Stimulated activated CD8-positive, alpha-beta memory T cell treated with anti-CD3 and anti-CD28 coated beads, Interleukin-12 subunit alpha, Interleukin-12 subunit beta, amount 100 ng/mL, for 24 hours (primary cell): Measurements from ENCODE around the gene RALGPS1.

Experiments used
- DNase-seq: peaks from one replicate; pipeline ENCODE4 v3.0.0-alpha.2; 2020; ENCODE audit errors: extremely low read depth

RALGPS1 gene

DNA sequence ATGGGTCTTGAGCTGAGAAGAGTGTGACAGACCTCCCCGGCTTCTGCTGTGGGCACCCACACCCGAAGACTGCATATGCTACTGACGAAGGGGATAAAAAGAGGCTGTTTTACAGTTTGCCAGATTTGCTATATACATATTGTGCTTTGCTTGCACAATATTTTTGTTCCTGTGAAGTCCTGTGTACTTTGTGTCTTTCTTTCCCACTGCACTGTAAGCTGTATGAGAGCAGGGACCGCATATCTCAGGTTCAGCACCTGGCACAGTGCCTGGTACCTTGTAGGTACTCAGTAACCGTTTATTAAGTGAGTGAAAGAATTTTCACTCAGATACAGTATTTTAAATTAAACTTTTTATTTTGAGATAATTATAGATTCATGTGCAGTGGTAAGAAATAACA is 341.7 kb downstream of the RALGPS1 start:
- no peak for DNase-seq

DNA sequence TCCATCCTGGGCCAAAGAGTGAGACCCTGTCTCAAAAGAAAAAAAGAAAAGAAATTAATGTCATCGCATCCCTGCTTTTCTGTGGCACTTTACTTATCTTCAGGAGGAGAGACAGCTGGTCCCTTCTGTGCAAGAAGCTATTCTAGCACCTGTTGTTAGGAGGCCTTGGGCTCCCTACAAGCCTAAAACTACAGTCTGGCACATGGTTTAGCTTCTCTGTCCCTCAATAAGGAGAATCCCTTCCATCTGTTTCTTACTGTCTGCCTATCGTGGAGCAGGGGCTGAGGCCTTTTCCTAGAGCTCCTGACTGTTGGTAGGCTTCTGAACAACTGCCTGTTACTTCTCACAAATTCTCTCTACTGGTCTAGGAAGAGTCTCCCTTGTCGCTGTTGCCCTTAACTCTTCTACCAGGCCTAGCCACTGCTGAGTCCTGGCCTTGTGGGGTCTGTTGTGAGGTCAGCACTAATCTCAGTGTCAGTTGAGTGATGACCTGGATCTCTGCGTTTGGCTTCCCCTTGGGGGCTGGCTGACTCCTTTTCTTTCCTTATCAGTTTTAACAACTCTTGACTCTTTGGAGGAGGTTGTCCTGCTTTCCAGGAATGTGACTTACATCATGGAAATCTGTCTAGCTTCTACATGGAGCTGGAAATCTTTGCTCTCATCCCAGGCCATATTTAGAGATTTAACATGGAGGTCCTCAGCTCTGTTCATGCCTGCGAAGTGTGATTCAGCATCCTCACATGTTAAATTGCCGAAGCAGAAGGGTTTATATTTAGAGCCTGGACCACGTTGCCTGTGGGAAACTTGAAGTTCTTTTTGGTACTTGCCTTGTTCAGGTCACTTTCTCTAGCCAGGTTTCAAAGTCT is 344.3 kb downstream of the RALGPS1 start:
- no peak for DNase-seq

DNA sequence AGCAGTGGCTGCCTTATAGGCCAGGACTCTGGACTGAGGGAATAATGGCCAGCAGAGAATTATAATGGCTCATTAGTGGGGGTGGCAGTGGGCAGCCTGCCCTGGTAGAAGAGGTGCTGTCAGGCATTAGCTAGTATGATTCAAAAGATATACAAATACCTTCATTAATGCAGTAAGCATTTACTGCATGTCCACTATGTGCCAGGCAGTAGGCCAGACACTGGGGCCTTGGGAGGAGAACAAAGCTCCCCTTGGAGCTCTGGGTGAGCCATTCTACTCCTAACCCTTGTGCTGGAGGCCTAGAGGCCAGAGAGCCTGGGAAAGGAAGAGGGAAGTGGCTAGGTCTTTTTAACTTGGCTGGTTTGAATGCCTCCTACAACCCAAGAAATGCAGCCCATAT is 348.0 kb downstream of the RALGPS1 start:
- DNase-seq: no peak

DNA sequence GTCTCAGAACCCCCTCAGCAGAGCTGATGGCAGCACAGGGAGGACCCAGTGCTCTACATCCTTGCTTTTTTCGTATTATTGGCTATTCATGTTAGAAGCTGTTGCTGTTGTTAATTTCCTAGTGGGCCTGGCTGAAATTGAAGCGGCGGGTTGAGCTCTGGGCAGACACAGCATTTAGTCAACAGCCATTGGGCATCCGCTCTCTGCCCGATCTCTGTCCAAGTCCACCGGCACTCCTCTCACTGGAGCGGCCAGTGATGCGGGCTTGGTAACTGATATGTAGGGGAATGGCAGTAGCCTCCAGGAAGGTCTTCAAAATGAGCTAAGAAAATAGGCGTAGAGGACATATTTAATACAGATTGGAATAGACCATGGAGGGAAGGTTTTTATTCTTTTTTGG is 348.7 kb downstream of the RALGPS1 start:
- no peak for DNase-seq

DNA sequence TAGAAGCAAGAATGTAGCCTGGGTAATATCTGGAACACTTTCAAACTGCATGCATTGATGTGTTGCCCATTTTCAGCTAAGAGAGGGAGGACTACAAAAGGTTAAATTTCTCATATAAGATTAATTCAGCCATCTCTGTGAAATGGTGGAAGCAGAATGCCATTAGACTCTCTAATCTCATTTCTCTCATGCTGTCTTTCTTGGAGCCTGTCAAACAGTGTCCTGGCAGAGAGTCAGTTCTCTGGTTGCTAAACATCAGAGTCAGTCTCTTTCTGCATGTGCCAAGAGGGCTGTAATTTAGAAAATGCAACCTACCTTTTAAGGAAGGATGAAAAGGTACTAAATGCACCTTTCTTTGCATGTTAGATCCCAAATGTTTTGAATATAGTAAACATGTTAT is 349.1 kb downstream of the RALGPS1 start:
- DNase-seq: no peak

DNA sequence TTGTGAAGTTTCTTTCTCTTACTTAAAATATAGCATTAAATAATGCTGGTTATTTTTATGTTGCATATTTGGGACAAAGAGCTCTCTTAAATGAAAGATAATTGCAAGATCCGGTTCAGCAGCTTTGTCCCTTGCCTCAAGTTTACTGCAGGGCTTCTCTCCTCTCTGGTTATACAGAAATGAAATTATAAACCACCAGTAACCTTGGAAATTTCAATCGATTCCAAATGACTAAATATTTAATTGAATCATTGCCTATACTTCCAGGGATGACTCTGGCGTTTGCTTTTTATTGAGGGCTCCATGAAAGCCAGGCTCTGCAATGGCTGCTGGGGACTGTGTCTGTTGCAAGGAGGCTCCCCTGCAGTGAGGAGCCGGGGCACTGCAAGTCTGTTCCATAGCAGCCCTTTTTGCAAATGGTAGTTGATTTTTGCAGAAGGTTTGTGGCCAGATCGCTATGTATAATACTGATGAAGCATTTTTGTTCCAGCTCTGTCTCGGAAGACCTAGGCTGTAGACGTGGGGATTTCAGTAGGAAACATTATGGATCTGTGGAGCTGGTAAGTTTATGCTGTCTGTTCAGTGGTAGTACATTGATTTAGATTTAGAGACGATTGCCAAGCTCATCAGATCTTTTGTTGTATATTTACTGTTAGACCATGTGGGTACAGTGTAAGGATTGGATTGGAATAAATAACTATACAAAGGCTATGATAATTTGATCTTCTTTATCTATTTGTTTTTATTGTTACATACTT is 350.1 kb downstream of the RALGPS1 start, which contains the start of gene GARNL3:
TSS of gene GARNL3 (plus strand) at position 313 of the 758 bp plus-strand sequence. CDS start at position 417, 104 bp downstream.
- DNase-seq: no peak

DNA sequence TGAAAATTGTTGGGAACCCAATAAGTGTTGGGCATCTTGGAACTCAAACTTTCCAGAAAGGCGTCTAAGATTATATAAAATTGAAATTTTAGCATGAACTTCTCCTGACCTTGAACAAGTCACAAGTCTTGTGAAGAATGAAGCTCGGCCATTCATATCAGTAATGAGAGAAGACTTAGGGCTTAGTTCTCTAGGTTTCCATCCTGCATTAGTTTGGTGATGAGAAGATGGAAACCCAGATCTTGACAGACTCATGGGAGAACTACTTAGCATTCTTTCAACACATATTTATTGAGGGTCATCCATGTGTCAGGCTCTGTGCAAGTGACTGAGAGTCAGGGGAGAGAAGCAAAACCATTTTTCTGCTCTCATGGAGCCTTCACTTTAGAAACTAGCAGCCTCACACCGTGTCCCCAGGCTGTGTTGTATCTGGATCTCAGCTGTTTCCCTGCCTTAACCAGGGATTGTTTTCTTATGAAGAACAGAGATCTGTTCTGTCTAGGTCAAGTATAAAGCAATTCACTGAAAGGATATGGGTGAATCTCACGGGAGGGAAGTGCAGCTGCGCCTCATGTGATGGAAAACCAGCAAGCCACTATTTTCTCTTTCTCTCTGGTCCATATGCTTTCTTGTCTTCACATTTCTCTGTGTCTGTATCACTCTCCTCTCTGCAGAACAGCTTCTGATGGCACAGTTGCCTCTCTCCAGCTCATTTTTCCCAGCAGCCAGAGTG is 353.4 kb downstream of the RALGPS1 start:
- no peak for DNase-seq

DNA sequence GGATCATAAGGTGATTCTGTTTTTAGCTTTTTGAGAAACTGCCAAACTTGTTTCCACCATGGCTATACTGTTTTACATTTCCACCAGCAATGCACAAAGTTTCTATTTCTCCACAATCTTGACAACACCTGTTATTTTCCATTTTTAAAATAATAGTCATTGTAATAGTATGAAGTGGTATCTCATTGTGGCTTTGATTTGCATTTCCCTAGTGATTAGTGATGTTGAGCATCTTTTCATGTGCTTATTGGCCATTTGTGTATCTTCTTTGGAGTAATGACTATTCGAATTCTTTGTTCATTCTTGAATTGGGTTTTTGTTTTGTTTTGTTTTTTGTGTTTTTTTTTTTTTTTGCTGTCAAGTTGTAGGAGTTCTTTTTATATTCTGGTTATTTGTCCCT is 354.9 kb downstream of the RALGPS1 start:
- DNase-seq: no peak
